ENCODE results near the gene GATAD2B.

GRCh38 chr1:153960206-153960605, 37.4 kb upstream of the GATAD2B start:
- TF ChIP-seq CTCF (IDR thresholded peaks at IDR 0.05), result no peak
- no peak for TF ChIP-seq EP300 (IDR thresholded peaks at IDR 0.05)
